ENCODE data around the gene DNASE2.

DNASE2 gene

DNA sequence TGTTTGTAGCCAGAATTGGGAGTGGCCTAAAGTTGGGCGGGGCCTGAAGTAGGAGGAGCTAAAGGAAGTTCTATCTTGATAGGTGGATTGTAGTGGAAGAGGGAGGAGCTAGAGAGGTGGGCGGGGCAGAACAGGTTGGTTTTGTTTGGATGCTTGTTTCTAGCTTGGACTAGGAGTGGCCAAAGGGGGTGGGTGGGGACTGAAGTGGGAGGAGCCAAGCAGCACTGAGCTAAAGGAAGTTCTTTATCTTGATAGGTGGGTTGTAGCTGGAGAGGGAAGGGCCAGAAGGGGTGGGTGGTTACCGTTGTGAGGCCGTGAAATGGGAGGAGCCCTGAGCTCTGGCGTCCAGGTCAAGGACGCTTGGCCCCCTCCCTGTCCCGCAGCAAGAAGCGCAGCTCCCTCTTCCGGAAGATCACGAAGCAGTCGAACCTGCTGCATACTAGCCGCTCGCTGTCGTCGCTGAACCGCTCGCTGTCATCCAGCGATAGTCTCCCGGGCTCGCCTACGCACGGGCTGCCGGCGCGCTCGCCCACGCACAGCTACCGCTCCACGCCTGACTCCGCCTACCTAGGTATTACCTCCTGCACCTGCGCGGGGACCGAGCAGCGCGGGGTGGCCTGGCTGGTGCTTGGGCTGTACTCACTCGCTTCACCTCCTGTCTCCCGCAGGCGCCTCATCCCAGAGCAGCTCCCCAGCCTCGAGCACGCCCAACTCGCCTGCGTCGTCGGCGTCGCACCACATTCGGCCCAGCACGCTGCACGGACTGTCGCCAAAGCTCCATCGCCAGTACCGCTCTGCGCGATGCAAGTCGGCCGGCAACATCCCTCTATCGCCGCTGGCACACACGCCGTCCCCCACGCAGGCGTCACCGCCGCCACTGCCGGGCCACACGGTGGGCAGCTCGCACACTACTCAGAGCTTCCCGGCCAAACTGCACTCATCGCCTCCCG lies 8.0 kb downstream of the DNASE2 start:
- no peak for TF ChIP-seq TAF1 (IDR thresholded peaks at IDR 0.05; ENCODE audit: low read depth)
- TF ChIP-seq, protein P1, sequence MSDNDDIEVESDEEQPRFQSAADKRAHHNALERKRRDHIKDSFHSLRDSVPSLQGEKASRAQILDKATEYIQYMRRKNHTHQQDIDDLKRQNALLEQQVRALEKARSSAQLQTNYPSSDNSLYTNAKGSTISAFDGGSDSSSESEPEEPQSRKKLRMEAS (IDR thresholded peaks at IDR 0.05), result 0 out of 2 replicates have a peak, but pooled peaks have one; percentile 56
- TF ChIP-seq CREB1 (IDR thresholded peaks at IDR 0.05; ENCODE audit: low read depth), result no peak
- no peak for TF ChIP-seq TEAD4 (IDR thresholded peaks at IDR 0.05)
- no peak for TF ChIP-seq EP300 (IDR thresholded peaks at IDR 0.05; ENCODE audit: borderline replicate concordance)
- no peak for TF ChIP-seq ZBTB7A (IDR thresholded peaks at IDR 0.05; ENCODE audit: low read depth)
- TF ChIP-seq YY1 (IDR thresholded peaks at IDR 0.05; ENCODE audit: low read depth), result no peak
- TF ChIP-seq NFIC (IDR thresholded peaks at IDR 0.05), result no peak
- TF ChIP-seq CEBPB (IDR thresholded peaks at IDR 0.05), result no peak
- TF ChIP-seq EGR1 (IDR thresholded peaks at IDR 0.05), result peak; percentile 99

DNA sequence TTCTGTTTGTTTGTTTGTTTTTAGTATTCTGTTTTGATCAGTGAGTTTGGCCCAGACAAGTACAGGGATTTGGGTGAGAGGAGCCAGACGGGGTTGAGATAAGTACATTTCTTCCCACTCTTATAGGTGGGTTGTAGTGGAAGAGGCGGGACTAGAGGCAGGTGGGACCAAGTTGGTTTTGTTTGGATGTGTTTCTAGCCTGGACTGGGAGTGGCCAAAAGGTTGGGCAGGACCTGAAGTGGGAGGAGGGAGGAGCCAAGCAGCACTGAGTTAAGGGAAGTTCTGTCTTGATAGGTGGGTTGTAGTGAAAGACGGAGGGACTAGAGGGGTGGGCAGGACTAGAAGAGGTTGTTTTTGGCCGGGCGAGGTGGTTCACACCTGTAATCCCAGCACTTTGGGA lies 9.0 kb downstream of the DNASE2 start:
- TF ChIP-seq, protein P1 (IDR thresholded peaks at IDR 0.05), result no peak
- TF ChIP-seq RAD21 (IDR thresholded peaks at IDR 0.05; ENCODE audit: low read depth) (no peak), TAF1 (IDR thresholded peaks at IDR 0.05; ENCODE audit: low read depth) (no peak), FOXM1 (IDR thresholded peaks at IDR 0.05; ENCODE audit: borderline replicate concordance, low read depth) (no peak), TCF12 (IDR thresholded peaks at IDR 0.05; ENCODE audit: low read depth) (no peak)

DNA sequence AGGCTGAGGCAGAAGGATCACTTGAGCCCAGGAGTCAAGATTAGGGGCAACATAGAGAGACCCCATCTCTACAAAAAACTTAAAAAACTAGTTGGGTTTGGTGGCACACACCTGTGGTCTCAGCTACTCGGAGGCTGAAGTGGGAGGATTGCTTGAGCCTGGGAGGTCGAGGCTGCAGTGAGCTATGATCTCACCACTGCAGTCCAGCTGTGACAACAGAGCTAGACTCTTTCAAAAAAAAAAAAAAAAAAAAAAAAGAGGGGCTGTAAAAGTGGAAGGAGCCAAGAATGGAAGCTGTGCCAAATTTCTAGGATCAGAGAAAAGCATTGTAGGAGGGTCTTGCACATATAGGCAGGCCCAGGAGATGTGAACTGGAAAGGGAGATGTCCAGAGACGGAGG lies 9.6 kb downstream of the DNASE2 start:
- TF ChIP-seq YY1 (IDR thresholded peaks at IDR 0.05; ENCODE audit: low read depth), result no peak
- TF ChIP-seq CEBPB (IDR thresholded peaks at IDR 0.05), result no peak
- TF ChIP-seq EGR1 (IDR thresholded peaks at IDR 0.05), result no peak
- TF ChIP-seq TEAD4 (IDR thresholded peaks at IDR 0.05), result no peak
- TF ChIP-seq, protein P2, sequence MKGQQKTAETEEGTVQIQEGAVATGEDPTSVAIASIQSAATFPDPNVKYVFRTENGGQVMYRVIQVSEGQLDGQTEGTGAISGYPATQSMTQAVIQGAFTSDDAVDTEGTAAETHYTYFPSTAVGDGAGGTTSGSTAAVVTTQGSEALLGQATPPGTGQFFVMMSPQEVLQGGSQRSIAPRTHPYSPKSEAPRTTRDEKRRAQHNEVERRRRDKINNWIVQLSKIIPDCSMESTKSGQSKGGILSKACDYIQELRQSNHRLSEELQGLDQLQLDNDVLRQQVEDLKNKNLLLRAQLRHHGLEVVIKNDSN (IDR thresholded peaks at IDR 0.05), result no peak
- no peak for TF ChIP-seq RAD21 (IDR thresholded peaks at IDR 0.05; ENCODE audit: low read depth)
- TF ChIP-seq, protein P1 (IDR thresholded peaks at IDR 0.05), result no peak
- no peak for TF ChIP-seq ZBTB7A (IDR thresholded peaks at IDR 0.05; ENCODE audit: low read depth)
- no peak for TF ChIP-seq CREB1 (IDR thresholded peaks at IDR 0.05; ENCODE audit: low read depth)
- TF ChIP-seq, protein P3, sequence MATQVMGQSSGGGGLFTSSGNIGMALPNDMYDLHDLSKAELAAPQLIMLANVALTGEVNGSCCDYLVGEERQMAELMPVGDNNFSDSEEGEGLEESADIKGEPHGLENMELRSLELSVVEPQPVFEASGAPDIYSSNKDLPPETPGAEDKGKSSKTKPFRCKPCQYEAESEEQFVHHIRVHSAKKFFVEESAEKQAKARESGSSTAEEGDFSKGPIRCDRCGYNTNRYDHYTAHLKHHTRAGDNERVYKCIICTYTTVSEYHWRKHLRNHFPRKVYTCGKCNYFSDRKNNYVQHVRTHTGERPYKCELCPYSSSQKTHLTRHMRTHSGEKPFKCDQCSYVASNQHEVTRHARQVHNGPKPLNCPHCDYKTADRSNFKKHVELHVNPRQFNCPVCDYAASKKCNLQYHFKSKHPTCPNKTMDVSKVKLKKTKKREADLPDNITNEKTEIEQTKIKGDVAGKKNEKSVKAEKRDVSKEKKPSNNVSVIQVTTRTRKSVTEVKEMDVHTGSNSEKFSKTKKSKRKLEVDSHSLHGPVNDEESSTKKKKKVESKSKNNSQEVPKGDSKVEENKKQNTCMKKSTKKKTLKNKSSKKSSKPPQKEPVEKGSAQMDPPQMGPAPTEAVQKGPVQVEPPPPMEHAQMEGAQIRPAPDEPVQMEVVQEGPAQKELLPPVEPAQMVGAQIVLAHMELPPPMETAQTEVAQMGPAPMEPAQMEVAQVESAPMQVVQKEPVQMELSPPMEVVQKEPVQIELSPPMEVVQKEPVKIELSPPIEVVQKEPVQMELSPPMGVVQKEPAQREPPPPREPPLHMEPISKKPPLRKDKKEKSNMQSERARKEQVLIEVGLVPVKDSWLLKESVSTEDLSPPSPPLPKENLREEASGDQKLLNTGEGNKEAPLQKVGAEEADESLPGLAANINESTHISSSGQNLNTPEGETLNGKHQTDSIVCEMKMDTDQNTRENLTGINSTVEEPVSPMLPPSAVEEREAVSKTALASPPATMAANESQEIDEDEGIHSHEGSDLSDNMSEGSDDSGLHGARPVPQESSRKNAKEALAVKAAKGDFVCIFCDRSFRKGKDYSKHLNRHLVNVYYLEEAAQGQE (IDR thresholded peaks at IDR 0.05; ENCODE audit: low read depth), result no peak
- no peak for TF ChIP-seq TCF12 (IDR thresholded peaks at IDR 0.05; ENCODE audit: low read depth)
- no peak for TF ChIP-seq EP300 (IDR thresholded peaks at IDR 0.05; ENCODE audit: borderline replicate concordance)
- no peak for TF ChIP-seq NFIC (IDR thresholded peaks at IDR 0.05)
- TF ChIP-seq TAF1 (IDR thresholded peaks at IDR 0.05; ENCODE audit: low read depth), result no peak
- TF ChIP-seq FOXM1 (IDR thresholded peaks at IDR 0.05; ENCODE audit: borderline replicate concordance, low read depth), result no peak

DNA sequence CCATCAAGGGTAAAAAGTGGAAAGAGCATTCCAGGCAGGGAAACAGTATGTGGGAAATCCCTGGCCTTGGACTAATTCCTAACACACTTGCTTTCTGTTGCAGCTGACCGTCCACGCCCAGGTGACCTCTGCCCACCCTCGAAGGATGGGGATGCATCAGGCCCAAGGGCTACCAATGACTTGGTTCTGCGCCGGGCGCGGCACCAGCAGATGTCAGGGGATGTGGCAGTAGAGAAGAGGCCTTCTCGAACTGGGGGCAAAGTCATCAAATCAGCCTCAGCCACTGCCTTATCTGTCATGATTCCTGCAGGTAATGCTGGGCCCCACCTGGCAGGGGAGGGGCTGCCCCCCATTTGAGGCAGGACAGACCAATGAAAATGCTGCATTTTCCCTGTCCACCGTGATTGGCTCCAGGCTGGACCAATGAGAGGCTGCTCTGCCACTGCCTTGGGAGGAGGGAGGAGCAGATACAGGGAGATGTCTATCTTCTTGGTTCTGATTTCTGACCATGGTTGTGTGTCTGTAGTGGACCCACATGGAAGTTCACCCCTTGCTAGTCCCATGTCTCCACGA lies 12.6 kb downstream of the DNASE2 start:
- TF ChIP-seq RAD21 (IDR thresholded peaks at IDR 0.05; ENCODE audit: low read depth), result no peak
- no peak for TF ChIP-seq ZBTB7A (IDR thresholded peaks at IDR 0.05; ENCODE audit: low read depth)
- TF ChIP-seq EP300 (IDR thresholded peaks at IDR 0.05; ENCODE audit: borderline replicate concordance), result no peak
- no peak for TF ChIP-seq CEBPB (IDR thresholded peaks at IDR 0.05)
- TF ChIP-seq TEAD4 (IDR thresholded peaks at IDR 0.05), result no peak
- TF ChIP-seq FOXM1 (IDR thresholded peaks at IDR 0.05; ENCODE audit: borderline replicate concordance, low read depth), result no peak
- no peak for TF ChIP-seq CREB1 (IDR thresholded peaks at IDR 0.05; ENCODE audit: low read depth)
- no peak for TF ChIP-seq TCF12 (IDR thresholded peaks at IDR 0.05; ENCODE audit: low read depth)
- no peak for TF ChIP-seq EGR1 (IDR thresholded peaks at IDR 0.05)
- no peak for TF ChIP-seq TAF1 (IDR thresholded peaks at IDR 0.05; ENCODE audit: low read depth)
- TF ChIP-seq YY1 (IDR thresholded peaks at IDR 0.05; ENCODE audit: low read depth), result no peak
- TF ChIP-seq, protein P2 (IDR thresholded peaks at IDR 0.05), result no peak
- TF ChIP-seq NFIC (IDR thresholded peaks at IDR 0.05), result no peak
- TF ChIP-seq, protein P3 (IDR thresholded peaks at IDR 0.05; ENCODE audit: low read depth), result no peak
- TF ChIP-seq, protein P1 (IDR thresholded peaks at IDR 0.05), result no peak
